SK-N-SH treated with all-trans-retinoic acid at 6 μM for 48 hours (cell line): ENCODE results near the gene DUS2.
"Not testable (repeated sequence)": the region's sequence is repeated elsewhere in the genome, so short reads cannot be mapped to it uniquely, and the experiment has no call there.

ENCODE experiments used
- ATAC-seq: fragments of 200-7000 bp; cut with Tn5 transposase; 3 replicates; pipeline ENCODE4 v1.9.1; 2020; ENCODE audit warnings: mild to moderate bottlenecking, moderate library complexity
- ARNTL ChIP-seq: fragments of 450-650 bp; formaldehyde crosslinking; IDR thresholded peaks from 2 replicates; pipeline ENCODE4 v1.5.0; 2020; ENCODE audit warnings: low read depth, mild to moderate bottlenecking, moderate library complexity, borderline replicate concordance
- BACH2 ChIP-seq: fragments of 250-450 bp; sonication (Bioruptor Pico); IDR thresholded peaks from 2 replicates; pipeline ENCODE4 v1.9.0; 2021; ENCODE audit warnings: mild to moderate bottlenecking, borderline replicate concordance
- CSDC2 ChIP-seq: fragments of 250-450 bp; sonication (Bioruptor Pico); IDR thresholded peaks from 2 replicates; pipeline ENCODE4 v1.5.0; 2020; ENCODE audit warnings: mild to moderate bottlenecking, moderate library complexity
- ISL1 ChIP-seq: fragments of 250-450 bp; sonication (Bioruptor Pico); IDR thresholded peaks from 2 replicates; pipeline ENCODE4 v2.1.2; 2022; ENCODE audit warnings: mild to moderate bottlenecking, moderate library complexity
- OSR1 ChIP-seq: fragments of 250-450 bp; sonication (Bioruptor Pico); IDR thresholded peaks from 2 replicates; pipeline ENCODE4 v1.8.0; 2022; ENCODE audit warnings: moderate library complexity, mild to moderate bottlenecking, inconsistent platforms
- PPARA ChIP-seq: fragments of 250-450 bp; sonication (Bioruptor Pico); IDR thresholded peaks from 2 replicates; pipeline ENCODE4 v1.5.0; 2020; ENCODE audit warnings: mild to moderate bottlenecking, borderline replicate concordance
- RARB ChIP-seq: fragments of 250-450 bp; sonication (Bioruptor Pico); IDR thresholded peaks from 2 replicates; pipeline ENCODE4 v1.8.0; 2021; ENCODE audit warnings: mild to moderate bottlenecking, moderate library complexity
- SNAI2 ChIP-seq: fragments of 250-450 bp; sonication (Bioruptor Pico); IDR thresholded peaks from 2 replicates; pipeline ENCODE4 v1.5.0; 2020; ENCODE audit warnings: mild to moderate bottlenecking, moderate library complexity
- TCF4 ChIP-seq: fragments of 250-450 bp; sonication (Bioruptor Pico); IDR thresholded peaks from 2 replicates; pipeline ENCODE4 v1.8.0; 2021; ENCODE audit warnings: mild to moderate bottlenecking, moderate library complexity, borderline replicate concordance
- TOX ChIP-seq: fragments of 250-450 bp; sonication (Bioruptor Pico); IDR thresholded peaks from 2 replicates; pipeline ENCODE4 v1.8.0; 2021; ENCODE audit warnings: mild to moderate bottlenecking, moderate library complexity, borderline replicate concordance
- ZC3H10 ChIP-seq: fragments of 250-450 bp; sonication (Bioruptor Pico); IDR thresholded peaks from 2 replicates; pipeline ENCODE4 v1.5.1; 2021; ENCODE audit warnings: mild to moderate bottlenecking, moderate library complexity
- ZFP3 ChIP-seq: fragments of 250-450 bp; sonication (Bioruptor Pico); IDR thresholded peaks from 2 replicates; pipeline ENCODE4 v1.5.0; 2020; ENCODE audit warnings: mild to moderate bottlenecking, moderate library complexity
- ZFP30 ChIP-seq: fragments of 450-650 bp; formaldehyde crosslinking; IDR thresholded peaks from 2 replicates; pipeline ENCODE4 v1.5.0; 2022; ENCODE audit warnings: mild to moderate bottlenecking, moderate library complexity
- ZNF565 ChIP-seq: fragments of 450-650 bp; formaldehyde crosslinking; conservative IDR thresholded peaks from 2 replicates; pipeline ENCODE4 v1.5.0; 2020; ENCODE audit warnings: low read depth, mild to moderate bottlenecking, moderate library complexity
- ZNF70 ChIP-seq: fragments of 450-650 bp; formaldehyde crosslinking; IDR thresholded peaks from 2 replicates; pipeline ENCODE4 v1.5.0; 2020; ENCODE audit warnings: mild to moderate bottlenecking, moderate library complexity
- ZNF8 ChIP-seq: fragments of 450-650 bp; formaldehyde crosslinking; IDR thresholded peaks from 2 replicates; pipeline ENCODE4 v1.5.0; 2020; ENCODE audit warnings: mild to moderate bottlenecking, moderate library complexity
- TF ChIP-seq, protein P1 (sequence below): fragments of 250-450 bp; sonication (Bioruptor Pico); IDR thresholded peaks from 2 replicates; pipeline ENCODE4 v1.5.0; 2020; ENCODE audit warnings: mild to moderate bottlenecking, moderate library complexity
- TF ChIP-seq, protein P2 (sequence below): fragments of 250-450 bp; sonication (Bioruptor Pico); IDR thresholded peaks from 2 replicates; pipeline ENCODE4 v1.8.0; 2020; ENCODE audit warnings: mild to moderate bottlenecking, moderate library complexity, borderline replicate concordance
- TF ChIP-seq, protein P3 (sequence below): fragments of 250-450 bp; sonication (Bioruptor Pico); IDR thresholded peaks from 2 replicates; pipeline ENCODE4 v1.8.0; 2021; ENCODE audit warnings: low read depth, mild to moderate bottlenecking, moderate library complexity, borderline replicate concordance
- TF ChIP-seq, protein P4 (sequence below): fragments of 250-450 bp; sonication (Bioruptor Pico); IDR thresholded peaks from 2 replicates; pipeline ENCODE4 v1.5.1; 2021; ENCODE audit warnings: mild to moderate bottlenecking, moderate library complexity
- TF ChIP-seq, protein P5 (sequence below): fragments of 250-450 bp; sonication (Bioruptor Pico); IDR thresholded peaks from 2 replicates; pipeline ENCODE4 v1.5.1; 2020; ENCODE audit warnings: low read depth, mild to moderate bottlenecking, moderate library complexity

Gene DUS2

DNA sequence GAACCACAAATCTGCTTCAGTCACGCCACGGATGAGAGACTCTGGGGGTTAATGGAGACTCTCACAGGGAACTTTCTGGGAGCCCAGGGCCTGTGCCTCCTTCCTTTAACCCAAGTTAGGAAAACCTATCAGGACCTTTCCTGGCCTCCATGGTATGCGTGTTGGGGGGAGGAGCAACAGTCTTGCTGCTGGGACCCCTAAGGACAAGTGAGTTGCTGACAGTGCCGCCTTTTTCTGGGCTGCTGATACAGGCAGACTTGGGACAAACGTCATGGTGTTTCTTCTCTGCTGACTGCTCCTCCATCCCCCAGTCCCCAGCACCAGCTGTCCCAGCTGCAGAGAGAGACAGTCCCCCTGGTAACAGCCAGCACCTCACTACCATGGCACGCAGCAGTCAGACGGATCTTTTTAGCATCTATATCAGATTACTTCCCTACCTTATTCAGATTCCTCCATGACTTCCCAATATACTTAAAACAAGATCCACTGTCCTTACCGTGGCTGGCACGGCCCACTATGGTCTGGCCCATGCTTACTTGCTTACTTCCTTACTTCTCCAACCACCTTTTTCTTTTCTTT is 13.8 kb upstream of the DUS2 start:
- no peak for ATAC-seq
- TF ChIP-seq ZNF70 (CRISPR knock-in tag) (no peak), ZFP3 (CRISPR knock-in tag) (no peak), ZNF8 (CRISPR knock-in tag) (no peak), ISL1 (CRISPR knock-in tag) (no peak), TCF4 (no peak), ZFP30 (CRISPR knock-in tag) (no peak), TOX (CRISPR knock-in tag) (no peak), OSR1 (CRISPR knock-in tag) (no peak), ZNF565 (CRISPR knock-in tag) (no peak), SNAI2 (CRISPR knock-in tag) (no peak), ARNTL (no peak), ZC3H10 (CRISPR knock-in tag) (no peak), RARB (no peak), CSDC2 (no peak)
- TF ChIP-seq, protein P1, sequence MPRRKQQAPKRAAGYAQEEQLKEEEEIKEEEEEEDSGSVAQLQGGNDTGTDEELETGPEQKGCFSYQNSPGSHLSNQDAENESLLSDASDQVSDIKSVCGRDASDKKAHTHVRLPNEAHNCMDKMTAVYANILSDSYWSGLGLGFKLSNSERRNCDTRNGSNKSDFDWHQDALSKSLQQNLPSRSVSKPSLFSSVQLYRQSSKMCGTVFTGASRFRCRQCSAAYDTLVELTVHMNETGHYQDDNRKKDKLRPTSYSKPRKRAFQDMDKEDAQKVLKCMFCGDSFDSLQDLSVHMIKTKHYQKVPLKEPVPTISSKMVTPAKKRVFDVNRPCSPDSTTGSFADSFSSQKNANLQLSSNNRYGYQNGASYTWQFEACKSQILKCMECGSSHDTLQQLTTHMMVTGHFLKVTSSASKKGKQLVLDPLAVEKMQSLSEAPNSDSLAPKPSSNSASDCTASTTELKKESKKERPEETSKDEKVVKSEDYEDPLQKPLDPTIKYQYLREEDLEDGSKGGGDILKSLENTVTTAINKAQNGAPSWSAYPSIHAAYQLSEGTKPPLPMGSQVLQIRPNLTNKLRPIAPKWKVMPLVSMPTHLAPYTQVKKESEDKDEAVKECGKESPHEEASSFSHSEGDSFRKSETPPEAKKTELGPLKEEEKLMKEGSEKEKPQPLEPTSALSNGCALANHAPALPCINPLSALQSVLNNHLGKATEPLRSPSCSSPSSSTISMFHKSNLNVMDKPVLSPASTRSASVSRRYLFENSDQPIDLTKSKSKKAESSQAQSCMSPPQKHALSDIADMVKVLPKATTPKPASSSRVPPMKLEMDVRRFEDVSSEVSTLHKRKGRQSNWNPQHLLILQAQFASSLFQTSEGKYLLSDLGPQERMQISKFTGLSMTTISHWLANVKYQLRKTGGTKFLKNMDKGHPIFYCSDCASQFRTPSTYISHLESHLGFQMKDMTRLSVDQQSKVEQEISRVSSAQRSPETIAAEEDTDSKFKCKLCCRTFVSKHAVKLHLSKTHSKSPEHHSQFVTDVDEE (CRISPR knock-in tag): no peak
- TF ChIP-seq, protein P2, sequence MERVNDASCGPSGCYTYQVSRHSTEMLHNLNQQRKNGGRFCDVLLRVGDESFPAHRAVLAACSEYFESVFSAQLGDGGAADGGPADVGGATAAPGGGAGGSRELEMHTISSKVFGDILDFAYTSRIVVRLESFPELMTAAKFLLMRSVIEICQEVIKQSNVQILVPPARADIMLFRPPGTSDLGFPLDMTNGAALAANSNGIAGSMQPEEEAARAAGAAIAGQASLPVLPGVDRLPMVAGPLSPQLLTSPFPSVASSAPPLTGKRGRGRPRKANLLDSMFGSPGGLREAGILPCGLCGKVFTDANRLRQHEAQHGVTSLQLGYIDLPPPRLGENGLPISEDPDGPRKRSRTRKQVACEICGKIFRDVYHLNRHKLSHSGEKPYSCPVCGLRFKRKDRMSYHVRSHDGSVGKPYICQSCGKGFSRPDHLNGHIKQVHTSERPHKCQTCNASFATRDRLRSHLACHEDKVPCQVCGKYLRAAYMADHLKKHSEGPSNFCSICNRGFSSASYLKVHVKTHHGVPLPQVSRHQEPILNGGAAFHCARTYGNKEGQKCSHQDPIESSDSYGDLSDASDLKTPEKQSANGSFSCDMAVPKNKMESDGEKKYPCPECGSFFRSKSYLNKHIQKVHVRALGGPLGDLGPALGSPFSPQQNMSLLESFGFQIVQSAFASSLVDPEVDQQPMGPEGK: no peak

DNA sequence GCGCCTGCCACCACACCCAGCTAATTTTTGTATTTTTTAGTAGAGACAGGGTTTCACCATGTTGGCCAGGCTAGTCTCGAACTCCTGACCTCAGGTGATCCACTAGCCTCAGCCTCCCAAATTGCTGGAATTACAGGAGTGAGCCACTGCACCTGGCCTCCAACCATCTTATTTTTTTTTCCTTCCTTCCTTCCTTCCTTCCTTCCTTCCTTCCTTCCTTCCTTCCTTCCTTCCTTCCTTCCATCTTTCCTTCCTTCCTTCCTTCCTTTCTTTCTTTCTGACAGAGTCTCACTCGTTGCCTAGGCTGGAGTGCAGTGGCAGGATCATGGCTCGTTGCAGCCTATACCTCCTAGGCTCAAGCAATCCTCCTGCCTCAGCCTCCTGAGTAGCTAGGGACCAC is 13.2 kb upstream of the DUS2 start:
- not testable (repeated sequence) for ATAC-seq

DNA sequence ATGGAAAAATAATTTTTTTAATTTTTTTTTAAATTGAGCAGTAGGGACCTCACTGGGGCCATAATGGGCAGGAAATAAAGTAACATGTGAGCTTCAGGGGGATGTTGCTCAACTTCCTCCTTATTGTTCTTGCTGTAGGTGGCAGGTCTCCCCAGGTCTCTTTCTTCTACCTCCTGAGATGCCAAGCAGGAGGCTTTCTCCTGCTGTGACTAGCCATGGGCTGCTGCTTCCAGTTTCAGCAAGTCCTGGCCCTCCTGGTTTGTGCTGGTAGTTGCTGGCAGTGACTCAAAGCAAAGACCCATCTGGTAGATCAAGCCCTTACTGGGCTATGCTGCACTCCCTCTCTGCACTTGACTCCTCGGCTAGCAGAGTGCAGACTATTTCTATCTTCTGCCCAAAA is 9.6 kb upstream of the DUS2 start:
- no peak for ATAC-seq

More for the DNA sequence above, 9.6 kb upstream of the DUS2 start:
- TF ChIP-seq ARNTL (no peak), BACH2 (CRISPR knock-in tag) (no peak), ZNF70 (CRISPR knock-in tag) (no peak), ZFP30 (CRISPR knock-in tag) (no peak), CSDC2 (no peak), ZFP3 (CRISPR knock-in tag) (no peak), TOX (CRISPR knock-in tag) (no peak), ISL1 (CRISPR knock-in tag) (no peak), PPARA (CRISPR knock-in tag) (no peak), ZC3H10 (CRISPR knock-in tag) (no peak), OSR1 (CRISPR knock-in tag) (no peak)
- TF ChIP-seq, protein P3, sequence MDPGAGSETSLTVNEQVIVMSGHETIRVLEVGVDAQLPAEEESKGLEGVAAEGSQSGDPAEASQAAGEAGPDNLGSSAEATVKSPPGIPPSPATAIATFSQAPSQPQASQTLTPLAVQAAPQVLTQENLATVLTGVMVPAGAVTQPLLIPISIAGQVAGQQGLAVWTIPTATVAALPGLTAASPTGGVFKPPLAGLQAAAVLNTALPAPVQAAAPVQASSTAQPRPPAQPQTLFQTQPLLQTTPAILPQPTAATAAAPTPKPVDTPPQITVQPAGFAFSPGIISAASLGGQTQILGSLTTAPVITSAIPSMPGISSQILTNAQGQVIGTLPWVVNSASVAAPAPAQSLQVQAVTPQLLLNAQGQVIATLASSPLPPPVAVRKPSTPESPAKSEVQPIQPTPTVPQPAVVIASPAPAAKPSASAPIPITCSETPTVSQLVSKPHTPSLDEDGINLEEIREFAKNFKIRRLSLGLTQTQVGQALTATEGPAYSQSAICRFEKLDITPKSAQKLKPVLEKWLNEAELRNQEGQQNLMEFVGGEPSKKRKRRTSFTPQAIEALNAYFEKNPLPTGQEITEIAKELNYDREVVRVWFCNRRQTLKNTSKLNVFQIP (CRISPR knock-in tag): no peak
- TF ChIP-seq, protein P4, sequence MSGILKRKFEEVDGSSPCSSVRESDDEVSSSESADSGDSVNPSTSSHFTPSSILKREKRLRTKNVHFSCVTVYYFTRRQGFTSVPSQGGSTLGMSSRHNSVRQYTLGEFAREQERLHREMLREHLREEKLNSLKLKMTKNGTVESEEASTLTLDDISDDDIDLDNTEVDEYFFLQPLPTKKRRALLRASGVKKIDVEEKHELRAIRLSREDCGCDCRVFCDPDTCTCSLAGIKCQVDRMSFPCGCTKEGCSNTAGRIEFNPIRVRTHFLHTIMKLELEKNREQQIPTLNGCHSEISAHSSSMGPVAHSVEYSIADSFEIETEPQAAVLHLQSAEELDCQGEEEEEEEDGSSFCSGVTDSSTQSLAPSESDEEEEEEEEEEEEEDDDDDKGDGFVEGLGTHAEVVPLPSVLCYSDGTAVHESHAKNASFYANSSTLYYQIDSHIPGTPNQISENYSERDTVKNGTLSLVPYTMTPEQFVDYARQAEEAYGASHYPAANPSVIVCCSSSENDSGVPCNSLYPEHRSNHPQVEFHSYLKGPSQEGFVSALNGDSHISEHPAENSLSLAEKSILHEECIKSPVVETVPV (CRISPR knock-in tag): no peak
- TF ChIP-seq, protein P5, sequence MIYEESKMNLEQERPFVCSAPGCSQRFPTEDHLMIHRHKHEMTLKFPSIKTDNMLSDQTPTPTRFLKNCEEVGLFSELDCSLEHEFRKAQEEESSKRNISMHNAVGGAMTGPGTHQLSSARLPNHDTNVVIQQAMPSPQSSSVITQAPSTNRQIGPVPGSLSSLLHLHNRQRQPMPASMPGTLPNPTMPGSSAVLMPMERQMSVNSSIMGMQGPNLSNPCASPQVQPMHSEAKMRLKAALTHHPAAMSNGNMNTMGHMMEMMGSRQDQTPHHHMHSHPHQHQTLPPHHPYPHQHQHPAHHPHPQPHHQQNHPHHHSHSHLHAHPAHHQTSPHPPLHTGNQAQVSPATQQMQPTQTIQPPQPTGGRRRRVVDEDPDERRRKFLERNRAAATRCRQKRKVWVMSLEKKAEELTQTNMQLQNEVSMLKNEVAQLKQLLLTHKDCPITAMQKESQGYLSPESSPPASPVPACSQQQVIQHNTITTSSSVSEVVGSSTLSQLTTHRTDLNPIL: no peak
